HG03103 (cell line): Measurements from ENCODE around the gene DTNA.
"Not testable (repeated sequence)": the region's sequence is repeated elsewhere in the genome, so short reads cannot be mapped to it uniquely, and the experiment has no call there.

ENCODE experiments used
- ATAC-seq: cut with Tn5 transposase; IDR thresholded peaks from one replicate; pipeline ENCODE4 v1.9.1; 2021; ENCODE audit warnings: low read depth; ENCODE audit not compliant: unreplicated experiment

DTNA gene

DNA sequence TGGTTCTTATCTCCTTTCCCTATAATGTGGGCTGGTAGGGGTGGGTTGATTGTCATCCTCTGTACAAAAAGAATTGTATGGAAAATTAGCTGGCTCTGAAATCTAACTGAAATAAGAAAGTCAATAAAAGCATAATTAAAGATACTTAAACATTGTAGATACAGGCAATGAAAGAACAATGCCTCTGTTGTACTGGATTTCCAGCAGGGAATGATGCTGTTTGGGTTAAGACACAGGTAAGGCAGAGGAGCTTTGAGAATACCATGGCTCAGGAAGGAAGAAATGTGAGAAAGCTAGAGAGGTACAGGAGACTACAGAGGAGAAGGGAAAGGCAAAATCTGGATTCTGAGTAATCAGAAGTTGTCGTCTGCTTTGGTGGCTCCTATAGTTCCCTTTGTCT lies 10.1 kb downstream of the DTNA start:
- ATAC-seq: no peak

DNA sequence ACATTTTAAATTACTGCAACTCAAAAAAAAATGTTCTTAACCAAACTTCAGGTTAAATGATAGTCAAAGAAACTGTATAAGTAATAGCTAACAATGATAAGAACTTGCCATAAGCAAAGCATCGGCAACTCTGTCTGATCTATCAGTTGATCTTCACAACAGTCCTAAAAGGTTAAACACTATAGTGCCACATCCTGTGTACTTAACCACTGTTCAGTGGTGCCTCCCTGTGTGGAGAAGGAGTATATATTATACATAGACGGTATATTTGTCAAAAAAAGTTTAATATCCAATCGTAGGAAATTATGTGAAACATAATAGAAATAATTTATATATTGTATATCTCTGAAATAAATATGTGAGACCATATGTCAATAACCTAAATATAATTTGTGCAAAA lies 13.0 kb downstream of the DTNA start:
- ATAC-seq: no peak

DNA sequence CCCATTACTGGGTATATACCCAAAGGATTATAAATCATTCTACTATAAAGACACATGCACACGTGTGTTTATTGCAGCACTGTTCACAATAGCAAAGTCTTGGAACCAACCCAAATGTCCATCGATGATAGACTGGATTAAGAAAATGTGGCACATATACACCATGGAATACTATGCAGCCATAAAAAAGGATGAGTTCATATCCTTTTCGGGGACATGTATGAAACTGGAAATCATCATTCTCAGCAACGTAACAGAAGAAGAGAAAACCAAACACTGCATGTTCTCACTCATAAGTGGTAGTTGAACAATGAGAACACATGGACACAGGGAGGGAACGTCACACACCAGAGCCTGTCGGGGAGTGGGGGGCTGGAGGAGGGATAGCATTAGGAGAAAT lies 15.6 kb downstream of the DTNA start:
- not testable (repeated sequence) for ATAC-seq

DNA sequence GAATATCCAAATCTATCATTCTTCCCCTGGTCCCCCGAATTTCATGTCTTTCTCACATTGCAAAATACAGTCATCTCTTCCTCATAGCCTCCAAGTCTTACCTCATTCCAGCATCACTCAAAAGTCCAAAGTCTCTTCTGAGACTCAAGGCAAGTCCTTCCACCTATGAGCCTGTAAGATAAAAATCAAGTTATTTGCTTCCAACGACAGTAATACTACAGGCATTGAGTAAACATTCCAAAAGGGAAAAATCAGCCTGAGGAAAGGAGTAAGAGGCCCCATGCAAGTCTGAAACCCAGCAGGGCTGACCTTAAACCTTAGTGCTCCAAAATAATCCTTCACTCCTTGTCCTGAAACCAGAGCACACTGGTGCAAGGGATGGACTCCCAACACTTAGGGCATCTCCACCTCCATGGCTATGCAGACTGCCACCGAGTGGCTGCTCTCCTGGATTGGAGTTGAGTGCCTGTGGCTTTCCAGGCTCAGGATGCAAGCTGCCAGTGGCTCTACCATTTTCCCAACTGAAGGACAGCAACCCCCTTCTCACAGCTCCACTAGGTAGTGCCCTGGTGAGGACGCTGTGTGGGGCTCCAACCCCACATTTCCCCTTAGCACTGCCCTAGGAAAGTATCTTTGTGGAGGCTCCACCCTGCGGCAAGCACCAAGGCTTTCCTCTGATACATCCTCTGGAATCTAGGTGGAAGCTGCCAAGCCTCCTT lies 16.3 kb downstream of the DTNA start:
- ATAC-seq: no peak

DNA sequence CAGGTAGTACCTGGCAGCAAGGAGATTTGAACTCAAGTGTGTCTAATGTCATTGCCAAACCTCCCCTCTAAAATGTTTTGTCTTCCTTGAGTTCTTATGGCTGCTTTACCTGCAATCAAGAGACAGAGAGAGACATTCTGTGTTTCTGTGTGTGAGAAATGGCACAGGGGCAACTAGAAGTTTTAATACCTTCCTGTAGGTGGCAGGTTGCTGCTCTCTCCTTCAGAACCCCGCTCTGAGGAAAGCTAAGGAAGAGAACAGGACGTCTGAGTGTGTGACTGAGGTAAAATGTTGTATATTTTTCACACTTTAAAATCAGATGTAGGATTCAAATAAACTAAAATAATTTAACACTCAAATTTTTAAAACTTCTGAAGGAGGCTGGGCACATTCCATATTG lies 19.2 kb downstream of the DTNA start:
- ATAC-seq: peak; percentile 89

DNA sequence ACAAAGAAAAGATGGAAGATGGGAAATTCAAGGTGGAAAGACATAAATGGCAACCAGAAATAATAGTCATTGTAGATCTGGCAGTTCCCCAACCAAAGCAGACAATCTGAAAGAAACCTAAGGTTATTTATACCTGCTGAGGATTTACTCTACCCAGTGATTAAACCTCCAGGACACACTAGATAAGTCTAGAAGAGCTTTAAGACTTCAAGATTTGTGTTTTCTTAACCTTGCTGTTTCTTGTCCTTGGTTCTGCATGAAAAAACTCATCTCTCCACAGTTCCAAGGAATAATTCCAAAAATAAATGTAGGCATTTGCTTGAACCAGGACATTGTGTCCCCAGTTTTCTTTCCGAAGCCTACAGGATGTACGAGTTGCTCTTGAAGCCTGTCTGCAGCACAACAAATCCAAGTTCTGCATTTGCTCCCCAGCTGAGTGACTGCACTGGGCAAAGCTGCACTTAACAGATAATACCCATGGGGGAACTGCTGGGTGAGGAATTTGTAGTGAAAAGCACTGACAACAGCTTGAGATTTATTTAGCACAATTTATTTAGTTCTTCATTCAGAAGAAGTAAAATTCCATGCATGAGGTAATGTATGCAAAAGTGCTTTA lies 19.8 kb downstream of the DTNA start:
- ATAC-seq: no peak

- no peak for ATAC-seq
Observed at GRCh38 chr18:34730774-34731173, 20.7 kb downstream of the DTNA start.

GRCh38 chr18:34734056-34734455 lies 24.0 kb downstream of the DTNA start:
- ATAC-seq: no peak

DNA sequence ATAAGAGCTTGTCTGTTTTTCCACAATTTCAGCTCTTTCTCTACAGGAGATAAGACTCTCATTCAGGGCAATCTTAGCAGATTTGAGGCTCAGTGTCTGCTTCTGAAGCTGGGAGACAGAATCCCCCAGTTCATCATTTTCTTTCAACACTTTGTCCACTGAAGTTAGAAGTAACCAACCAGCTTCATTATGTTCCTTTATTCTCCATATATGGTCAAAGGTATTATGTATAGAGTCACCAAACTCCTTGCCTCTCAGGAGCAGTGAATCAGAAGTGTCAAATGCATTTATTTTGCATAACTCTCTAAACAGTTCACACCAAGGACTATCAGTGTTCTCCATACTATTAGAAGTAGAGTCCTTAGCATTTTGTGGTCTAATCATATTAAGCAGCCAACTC lies 24.4 kb downstream of the DTNA start:
- not testable (repeated sequence) for ATAC-seq

GRCh38 chr18:34738175-34738894 lies 28.2 kb downstream of the DTNA start:
- ATAC-seq: no peak

- no peak for ATAC-seq
Observed at GRCh38 chr18:34740101-34740500, 30.0 kb downstream of the DTNA start.

DNA sequence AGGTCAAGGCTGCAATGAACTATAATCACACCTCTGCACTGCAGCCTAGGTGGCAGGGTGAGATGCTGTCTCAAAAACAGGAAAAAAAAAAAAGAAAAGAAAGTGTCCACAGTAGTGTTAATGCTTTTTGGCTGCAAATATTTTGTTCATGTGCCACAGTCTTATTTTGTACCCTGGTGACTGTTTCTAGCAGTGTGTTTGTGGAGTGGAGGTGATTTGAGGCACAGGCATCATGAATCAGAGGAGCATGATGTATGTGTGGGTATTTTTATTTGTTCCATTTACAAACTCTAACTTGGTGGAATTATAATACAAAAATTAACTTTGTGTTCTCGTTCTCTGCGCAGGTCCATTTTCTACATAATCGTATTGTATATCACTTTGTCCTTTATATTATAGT lies 30.6 kb downstream of the DTNA start:
- no peak for ATAC-seq

GRCh38 chr18:34741401-34741800 lies 31.3 kb downstream of the DTNA start:
- no peak for ATAC-seq

GRCh38 chr18:34742891-34743341 lies 32.8 kb downstream of the DTNA start:
- no peak for ATAC-seq

DNA sequence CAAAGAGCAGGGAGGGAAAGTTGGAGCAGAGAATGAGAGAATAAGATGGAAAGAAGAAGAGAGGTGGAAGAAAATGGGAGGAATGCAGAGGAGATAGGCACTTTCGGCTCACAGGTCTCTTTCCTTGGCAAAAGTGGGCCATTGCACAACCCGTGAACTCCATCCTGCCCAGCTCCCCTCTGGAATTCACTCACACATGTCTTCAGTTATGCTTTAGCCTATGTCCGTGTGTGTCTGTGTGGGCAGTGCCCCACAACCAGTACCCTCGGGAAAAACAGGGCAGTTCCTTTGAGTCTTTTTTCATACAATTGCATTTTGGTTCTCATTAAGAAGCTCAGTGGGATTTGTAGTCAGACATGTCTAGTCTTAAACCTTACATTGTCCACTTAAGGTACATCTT lies 34.5 kb downstream of the DTNA start:
- no peak for ATAC-seq

GRCh38 chr18:34746614-34747013 lies 36.5 kb downstream of the DTNA start:
- ATAC-seq: no peak

GRCh38 chr18:34749721-34750120 lies 39.6 kb downstream of the DTNA start:
- no peak for ATAC-seq

DNA sequence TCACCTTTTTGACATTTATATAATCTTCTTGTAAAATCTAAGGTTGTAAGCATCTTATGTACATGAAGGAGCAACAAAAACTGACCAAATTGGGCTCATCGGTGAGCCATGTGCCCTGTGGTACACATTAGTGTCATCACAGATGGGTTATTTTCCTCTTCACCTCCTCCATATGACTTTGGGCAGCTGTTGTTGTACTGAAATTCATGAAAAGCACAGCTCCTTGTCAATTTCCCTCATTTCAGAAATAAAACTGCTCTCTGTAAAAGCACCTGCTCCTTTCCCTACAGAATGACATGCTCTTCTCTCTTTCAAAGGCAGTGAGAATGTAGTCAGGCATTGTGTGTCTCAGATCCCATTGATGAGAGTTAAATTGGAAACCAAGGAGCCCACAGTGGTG lies 42.0 kb downstream of the DTNA start:
- ATAC-seq: no peak

- no peak for ATAC-seq
Observed at GRCh38 chr18:34754300-34754699, 44.2 kb downstream of the DTNA start.

GRCh38 chr18:34757666-34758065 lies 47.6 kb downstream of the DTNA start:
- ATAC-seq: no peak

DNA sequence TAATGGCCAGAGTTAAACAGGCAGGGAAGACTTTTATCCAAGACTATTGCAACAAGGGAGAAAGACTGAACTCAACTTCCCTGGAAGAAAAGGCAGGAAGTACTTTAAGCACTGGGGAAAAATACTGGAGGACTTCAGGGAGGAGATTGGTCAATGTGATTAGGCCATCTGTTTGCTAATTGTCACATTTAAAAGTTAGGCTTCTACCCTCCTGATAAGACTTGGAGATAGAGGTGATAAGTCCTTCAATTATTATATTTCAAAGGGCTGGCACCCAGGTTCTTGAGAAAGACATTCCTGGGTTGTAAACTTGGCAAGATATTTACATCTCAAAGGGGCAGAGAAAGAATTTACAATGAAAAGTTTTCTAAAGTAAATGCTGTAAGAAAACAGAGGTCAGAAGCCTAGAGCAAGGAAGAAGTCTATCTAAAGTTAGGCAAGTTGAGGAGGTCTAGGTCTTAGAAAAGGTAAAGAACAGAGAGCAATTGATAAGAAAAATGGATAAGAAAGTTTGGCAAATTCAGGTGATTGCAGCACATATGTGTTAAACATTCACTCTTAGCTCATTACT lies 48.4 kb downstream of the DTNA start:
- no peak for ATAC-seq
